Measurements from ENCODE around the gene PDE8A. TPM values are rescaled to one million over a fixed set of nuclear protein-coding genes. Genes with fewer than 3 reads are reported as not detected.

The PDE8A gene
- total and polyA plus RNA-seq, 4 donors: 11.2 to 47.5 (median 16.6) TPM

GRCh38 chr15:85071061-85071460, 89.4 kb downstream of the PDE8A start:
- Histone ChIP-seq H3K4me1 (ENCODE audit: control insufficient read depth in 4 of 4, insufficient read depth in 4 of 4, low read length in 3 of 4) (no peaks in the 10 kb centered on the region), H3K9me3 (ENCODE audit: control insufficient read depth in 4 of 4, low read length in 3 of 4) (no peaks in the 10 kb centered on the region), H3K36me3 (ENCODE audit: control insufficient read depth in 4 of 4, insufficient read depth in 3 of 4, low read depth in 1 of 4, low read length in 3 of 4) (peaks cover 1 to 9% (median 4%) of the 10 kb centered on the region in 4 donors), H3K27me3 (ENCODE audit: control insufficient read depth in 4 of 4, insufficient read depth in 4 of 4, low read length in 3 of 4) (no peaks in the 10 kb centered on the region), H3K27ac (ENCODE audit: low read depth in 1 of 2, low read length in 2 of 2) (no peak overlapping the region), H3K9ac (ENCODE audit: low read depth in 1 of 2, low read length in 2 of 2) (no peak overlapping the region), H3K4me3 (ENCODE audit: low read depth in 1 of 3, low read length in 3 of 3) (no peak overlapping the region)
- TF ChIP-seq FOXA1 (IDR thresholded peaks at IDR 0.05) (no peak), RAD21 (IDR thresholded peaks at IDR 0.05) (no peak), HNF4G (IDR thresholded peaks at IDR 0.05) (no peak), GABPA (IDR thresholded peaks at IDR 0.05 in 1 of 2, conservative IDR thresholded peaks at IDR 0.05 in 1 of 2) (no peak), YY1 (IDR thresholded peaks at IDR 0.05) (no peak), REST (IDR thresholded peaks at IDR 0.05) (no peak), ATF3 (IDR thresholded peaks at IDR 0.05) (no peak), CTCF (IDR thresholded peaks at IDR 0.05; ENCODE audit: low read depth, low read length, missing input control) (no peak), MAX (IDR thresholded peaks at IDR 0.05) (no peak), NR2F2 (IDR thresholded peaks at IDR 0.05) (no peak), EGR1 (IDR thresholded peaks at IDR 0.05; ENCODE audit: low read depth in 2 of 2) (no peak), JUND (IDR thresholded peaks at IDR 0.05) (no peak), ZBTB33 (IDR thresholded peaks at IDR 0.05) (no peak), RXRA (IDR thresholded peaks at IDR 0.05) (no peak), FOXA2 (IDR thresholded peaks at IDR 0.05) (no peak)
- 95% methylated on average over 2 of the region's 2 CpGs for WGBS
- no peak for DNase-seq (ENCODE audit: low spot score)

- H3K9ac ChIP-seq (ENCODE audit: low read depth in 1 of 2, low read length in 2 of 2): no peak overlapping the region
- DNase-seq (ENCODE audit: low spot score): no peak
- H3K4me1 ChIP-seq (ENCODE audit: control insufficient read depth in 4 of 4, insufficient read depth in 4 of 4, low read length in 3 of 4): no peaks in the 10 kb centered on the region
- no peak overlapping the region for H3K4me3 ChIP-seq (ENCODE audit: low read depth in 1 of 3, low read length in 3 of 3)
- H3K27me3 ChIP-seq (ENCODE audit: control insufficient read depth in 4 of 4, insufficient read depth in 4 of 4, low read length in 3 of 4): no peaks in the 10 kb centered on the region
- TF ChIP-seq HNF4G (IDR thresholded peaks at IDR 0.05) (no peak), TAF1 (conservative IDR thresholded peaks at IDR 0.05) (no peak), JUND (IDR thresholded peaks at IDR 0.05) (no peak), ZBTB33 (IDR thresholded peaks at IDR 0.05) (no peak), HNF4A (conservative IDR thresholded peaks at IDR 0.05) (no peak), FOXA1 (IDR thresholded peaks at IDR 0.05) (no peak), GABPA (IDR thresholded peaks at IDR 0.05 in 1 of 2, conservative IDR thresholded peaks at IDR 0.05 in 1 of 2) (no peak), EGR1 (IDR thresholded peaks at IDR 0.05; ENCODE audit: low read depth in 2 of 2) (no peak), CTCF (IDR thresholded peaks at IDR 0.05; ENCODE audit: low read depth, low read length, missing input control) (no peak), NR2F2 (IDR thresholded peaks at IDR 0.05) (no peak), ATF3 (IDR thresholded peaks at IDR 0.05) (no peak), FOXA2 (IDR thresholded peaks at IDR 0.05) (no peak), SP1 (IDR thresholded peaks at IDR 0.05) (no peak), YY1 (IDR thresholded peaks at IDR 0.05) (no peak), RAD21 (IDR thresholded peaks at IDR 0.05) (no peak), MAX (IDR thresholded peaks at IDR 0.05) (no peak)
- peaks cover 1 to 9% (median 4%) of the 10 kb centered on the region in 4 donors for H3K36me3 ChIP-seq (ENCODE audit: control insufficient read depth in 4 of 4, insufficient read depth in 3 of 4, low read depth in 1 of 4, low read length in 3 of 4)
- H3K27ac ChIP-seq (ENCODE audit: low read depth in 1 of 2, low read length in 2 of 2): no peak overlapping the region
- WGBS: 96% methylated on average over 4 of the region's 4 CpGs
- H3K9me3 ChIP-seq (ENCODE audit: control insufficient read depth in 4 of 4, low read length in 3 of 4): no peaks in the 10 kb centered on the region
These were observed 89.8 kb downstream of the PDE8A start for GRCh38 chr15:85071504-85071903.
